ENCODE results near the gene FAM53A.
"Not testable (repeated sequence)": the region's sequence is repeated elsewhere in the genome, so short reads cannot be mapped to it uniquely, and the experiment has no call there.

The FAM53A gene

GRCh38 chr4:1716065-1716945 lies 32.2 kb upstream of the FAM53A start:
- DNase-seq (ENCODE audit: low spot score): no peak

- DNase-seq (ENCODE audit: low spot score): no peak
These were observed 31.1 kb upstream of the FAM53A start for GRCh38 chr4:1715002-1715758.

- DNase-seq (ENCODE audit: low spot score): no peak
These were observed 30.3 kb upstream of the FAM53A start for GRCh38 chr4:1714303-1715001.

GRCh38 chr4:1713003-1713851 lies 29.1 kb upstream of the FAM53A start:
- DNase-seq (ENCODE audit: low spot score): no peak

- peak; percentile 97 for DNase-seq (ENCODE audit: low spot score)
These were observed 28.3 kb upstream of the FAM53A start, which contains the start of gene SLBP for GRCh38 chr4:1712216-1713002. Gene SLBP (minus strand): TSS chr4:1712319. CDS start chr4:1712188, 131 bp downstream.

- peak; percentile 80 for DNase-seq (ENCODE audit: low spot score)
These were observed 27.6 kb upstream of the FAM53A start for GRCh38 chr4:1711571-1712215.

- no peak for DNase-seq (ENCODE audit: low spot score)
These were observed 27.0 kb upstream of the FAM53A start for GRCh38 chr4:1711055-1711570.

- no peak for DNase-seq (ENCODE audit: low spot score)
These were observed 24.5 kb upstream of the FAM53A start for GRCh38 chr4:1708581-1708980.

GRCh38 chr4:1706358-1706757 lies 22.2 kb upstream of the FAM53A start:
- no peak for DNase-seq (ENCODE audit: low spot score)

- DNase-seq (ENCODE audit: low spot score): no peak
These were observed 21.6 kb upstream of the FAM53A start for GRCh38 chr4:1705732-1706131.

- DNase-seq (ENCODE audit: low spot score): no peak
These were observed 19.8 kb upstream of the FAM53A start for GRCh38 chr4:1703867-1704266.

- DNase-seq (ENCODE audit: low spot score): not testable (repeated sequence)
These were observed 17.6 kb upstream of the FAM53A start for GRCh38 chr4:1701671-1702070.

GRCh38 chr4:1695913-1696312 lies 11.8 kb upstream of the FAM53A start:
- DNase-seq (ENCODE audit: low spot score): no peak

- peak; percentile 79 for DNase-seq (ENCODE audit: low spot score)
These were observed 9.2 kb upstream of the FAM53A start for GRCh38 chr4:1693131-1693896.

GRCh38 chr4:1691737-1692373 lies 7.7 kb upstream of the FAM53A start:
- DNase-seq (ENCODE audit: low spot score): no peak

- DNase-seq (ENCODE audit: low spot score): no peak
These were observed 6.6 kb upstream of the FAM53A start for GRCh38 chr4:1690698-1691097.

- no peak for DNase-seq (ENCODE audit: low spot score)
These were observed 2.4 kb upstream of the FAM53A start for GRCh38 chr4:1686440-1687036.
